IPS DF 6.9 (cell line): ENCODE data around the gene MCF2L.

Source experiments
- DNase-seq: peaks from one replicate; pipeline ENCODE4 v3.0.0-alpha.2; 2013; ENCODE audit warnings: low read depth, low spot score
- H3K27ac ChIP-seq: one replicate; pipeline ENCODE4 v1.5.1; 2013; ENCODE audit warnings: low read length, control low read depth
- H3K27me3 ChIP-seq: 2 replicates; pipeline ENCODE4 v1.6.1; 2013; ENCODE audit warnings: mild to moderate bottlenecking, low read length; ENCODE audit not compliant: control insufficient read depth, insufficient read depth
- H3K36me3 ChIP-seq: 2 replicates; pipeline ENCODE4 v1.6.1; 2013; ENCODE audit warnings: low read length; ENCODE audit not compliant: control insufficient read depth, insufficient read depth
- H3K4me1 ChIP-seq: 2 replicates; pipeline ENCODE4 v1.6.1; 2013; ENCODE audit warnings: low read length; ENCODE audit not compliant: control insufficient read depth, insufficient read depth
- H3K4me3 ChIP-seq: 2 replicates; pipeline ENCODE4 v1.5.1; 2013; ENCODE audit warnings: mild to moderate bottlenecking, low read length
- H3K9me3 ChIP-seq: 2 replicates; pipeline ENCODE4 v1.6.1; 2013; ENCODE audit warnings: low read length, inconsistent platforms; ENCODE audit not compliant: control insufficient read depth, insufficient read depth
- WGBS: extraction: QIAGEN DNeasy Blood & Tissue Kit; methylation state at CpG from one replicate; pipeline ENCODE4 v1.1.7; 2013; ENCODE audit warnings: mixed read lengths, missing lambda C conversion rate; ENCODE audit not compliant: insufficient read length, insufficient coverage; 5-methylcytosine and 5-hydroxymethylcytosine counted together

The MCF2L gene

GRCh38 chr13:112982281-112983041 lies 13.4 kb downstream of the MCF2L start:
- Histone ChIP-seq H3K27me3 (no peaks in the 10 kb centered on the region), H3K4me3 (no peak overlapping the region), H3K36me3 (no peaks in the 10 kb centered on the region), H3K4me1 (peaks cover 6% of the 10 kb centered on the region; the same call in 1 of the 2 replicates), H3K27ac (no peak overlapping the region), H3K9me3 (no peaks in the 10 kb centered on the region)
- no peak for DNase-seq
- WGBS = no CpG with 5 or more reads among the region's 33 CpGs

GRCh38 chr13:112983042-112983305 lies 14.0 kb downstream of the MCF2L start:
- no peak for DNase-seq
- Histone ChIP-seq H3K36me3 (no peaks in the 10 kb centered on the region), H3K4me3 (no peak overlapping the region), H3K9me3 (no peaks in the 10 kb centered on the region), H3K4me1 (peaks cover 6% of the 10 kb centered on the region; the same call in 1 of the 2 replicates), H3K27ac (no peak overlapping the region), H3K27me3 (no peaks in the 10 kb centered on the region)
- WGBS = no CpG with 5 or more reads among the region's 5 CpGs

GRCh38 chr13:112983428-112984196 lies 14.6 kb downstream of the MCF2L start:
- Histone ChIP-seq H3K27me3 (no peaks in the 10 kb centered on the region), H3K4me3 (no peak overlapping the region), H3K27ac (no peak overlapping the region), H3K9me3 (no peaks in the 10 kb centered on the region), H3K36me3 (no peaks in the 10 kb centered on the region), H3K4me1 (peaks cover 6% of the 10 kb centered on the region; the same call in 1 of the 2 replicates)
- DNase-seq = no peak
- no CpG with 5 or more reads among the region's 27 CpGs for WGBS

GRCh38 chr13:112984501-112984900 lies 15.5 kb downstream of the MCF2L start:
- no peaks in the 10 kb centered on the region for H3K27me3 ChIP-seq
- WGBS = no CpG with 5 or more reads among the region's 11 CpGs
- no peak for DNase-seq
- no peak overlapping the region for H3K27ac ChIP-seq
- no peak overlapping the region for H3K4me3 ChIP-seq
- H3K36me3 ChIP-seq = no peaks in the 10 kb centered on the region
- peaks cover 6% of the 10 kb centered on the region; the same call in 1 of the 2 replicates for H3K4me1 ChIP-seq
- no peaks in the 10 kb centered on the region for H3K9me3 ChIP-seq

- no peak for DNase-seq
- no CpG with 5 or more reads among the region's 30 CpGs for WGBS
- no peaks in the 10 kb centered on the region for H3K36me3 ChIP-seq
- no peak overlapping the region for H3K4me3 ChIP-seq
- H3K27me3 ChIP-seq = no peaks in the 10 kb centered on the region
- peaks cover 4% of the 10 kb centered on the region; the same call in 1 of the 2 replicates for H3K4me1 ChIP-seq
- H3K9me3 ChIP-seq = no peaks in the 10 kb centered on the region
- no peak overlapping the region for H3K27ac ChIP-seq
Measured at GRCh38 chr13:112984954-112985802, 16.2 kb downstream of the MCF2L start.

GRCh38 chr13:112985803-112986408 lies 16.9 kb downstream of the MCF2L start:
- H3K9me3 ChIP-seq = no peaks in the 10 kb centered on the region
- no peak overlapping the region for H3K4me3 ChIP-seq
- DNase-seq = no peak
- H3K27ac ChIP-seq = no peak overlapping the region
- no CpG with 5 or more reads among the region's 30 CpGs for WGBS
- no peaks in the 10 kb centered on the region for H3K36me3 ChIP-seq
- H3K27me3 ChIP-seq = no peaks in the 10 kb centered on the region
- H3K4me1 ChIP-seq = no peaks in the 10 kb centered on the region

GRCh38 chr13:112986470-112986869 lies 17.5 kb downstream of the MCF2L start:
- Histone ChIP-seq H3K9me3 (no peaks in the 10 kb centered on the region), H3K4me3 (no peak overlapping the region), H3K36me3 (no peaks in the 10 kb centered on the region), H3K27me3 (no peaks in the 10 kb centered on the region), H3K4me1 (no peaks in the 10 kb centered on the region), H3K27ac (no peak overlapping the region)
- DNase-seq = no peak
- WGBS = no CpG with 5 or more reads among the region's 20 CpGs

- H3K9me3 ChIP-seq = no peaks in the 10 kb centered on the region
- H3K36me3 ChIP-seq = no peaks in the 10 kb centered on the region
- no CpG with 5 or more reads among the region's 29 CpGs for WGBS
- no peaks in the 10 kb centered on the region for H3K27me3 ChIP-seq
- no peaks in the 10 kb centered on the region for H3K4me1 ChIP-seq
- no peak overlapping the region for H3K27ac ChIP-seq
- H3K4me3 ChIP-seq = no peak overlapping the region
- DNase-seq = no peak
Measured at GRCh38 chr13:112986946-112987681, 18.1 kb downstream of the MCF2L start.

- no CpG with 5 or more reads among the region's 7 CpGs for WGBS
- Histone ChIP-seq H3K36me3 (no peaks in the 10 kb centered on the region), H3K27ac (no peak overlapping the region), H3K4me3 (no peak overlapping the region), H3K27me3 (no peaks in the 10 kb centered on the region), H3K9me3 (no peaks in the 10 kb centered on the region), H3K4me1 (no peaks in the 10 kb centered on the region)
- DNase-seq = no peak
Measured at GRCh38 chr13:112987682-112988024, 18.6 kb downstream of the MCF2L start.
